PFSK-1 (cell line): ENCODE measurements around the gene LPA.

ENCODE experiments used
- FOXP2 ChIP-seq: optimal IDR thresholded peaks from 2 replicates; pipeline ENCODE3; 2011; ENCODE audit warnings: borderline replicate concordance, control low read depth, inconsistent platforms; ENCODE audit not compliant: insufficient read depth; ENCODE audit errors: extremely low read length, extremely low read depth
- POLR2AphosphoS5 ChIP-seq: IDR thresholded peaks from 2 replicates; pipeline ENCODE4 v1.6.1; 2012; ENCODE audit warnings: low read depth, mild to moderate bottlenecking, control low read depth, low read length, moderate library complexity
- REST ChIP-seq, 2 experiments: IDR thresholded peaks; 2 replicates each; pipeline versions ENCODE4 v1.6.1 to v1.8.0; 2011 to 2012; ENCODE audit warnings: low read depth in 2 of 2, low read length in 2 of 2, control low read depth in 1 of 2, inconsistent platforms in 1 of 2, mild to moderate bottlenecking in 1 of 2, moderate library complexity in 1 of 2; ENCODE audit not compliant: insufficient read depth in 1 of 2
- SIN3A ChIP-seq: IDR thresholded peaks from 2 replicates; pipeline ENCODE4 v1.6.1; 2012; ENCODE audit warnings: mild to moderate bottlenecking, low read length, moderate library complexity, borderline replicate concordance; ENCODE audit not compliant: insufficient read depth
- TAF1 ChIP-seq: IDR thresholded peaks from 2 replicates; pipeline ENCODE4 v1.6.1; 2012; ENCODE audit warnings: low read length, control low read depth, borderline replicate concordance; ENCODE audit not compliant: insufficient read depth

Gene LPA

GRCh38 chr6:160513836-160514235 is 150.2 kb downstream of the LPA start:
- TF ChIP-seq REST (IDR thresholded peaks at IDR 0.05; ENCODE audit: insufficient read depth in 1 of 2, low read depth in 2 of 2, low read length in 2 of 2) (no peak), FOXP2 (no peak), POLR2AphosphoS5 (no peak), SIN3A (no peak), TAF1 (no peak)

- no peak for TF ChIP-seq POLR2AphosphoS5
- TF ChIP-seq FOXP2: no peak
- TF ChIP-seq SIN3A: no peak
- no peak for TF ChIP-seq TAF1
- TF ChIP-seq REST (IDR thresholded peaks at IDR 0.05; ENCODE audit: insufficient read depth in 1 of 2, low read depth in 2 of 2, low read length in 2 of 2): no peak
Observed at GRCh38 chr6:160510976-160511617, 153.0 kb downstream of the LPA start.

GRCh38 chr6:160510199-160510598 is 153.9 kb downstream of the LPA start:
- TF ChIP-seq FOXP2 (no peak), TAF1 (no peak), POLR2AphosphoS5 (no peak), SIN3A (no peak), REST (IDR thresholded peaks at IDR 0.05; ENCODE audit: insufficient read depth in 1 of 2, low read depth in 2 of 2, low read length in 2 of 2) (no peak)

GRCh38 chr6:160509610-160510009 is 154.5 kb downstream of the LPA start:
- TF ChIP-seq POLR2AphosphoS5: no peak
- TF ChIP-seq TAF1: no peak

- TF ChIP-seq SIN3A (no peak), FOXP2 (no peak), POLR2AphosphoS5 (no peak), REST (IDR thresholded peaks at IDR 0.05; ENCODE audit: insufficient read depth in 1 of 2, low read depth in 2 of 2, low read length in 2 of 2) (no peak), TAF1 (no peak)
Observed at GRCh38 chr6:160508599-160508998, 155.5 kb downstream of the LPA start.
